ENCODE data around the gene ASB1.

GRCh38 chr2:238488347-238488826 lies 61.7 kb downstream of the ASB1 start:
- TF ChIP-seq CTCF (IDR thresholded peaks at IDR 0.05) (no peak), EP300 (IDR thresholded peaks at IDR 0.05) (no peak), POLR2A (IDR thresholded peaks at IDR 0.05) (no peak)
